ENCODE results near the gene BRAF. TPM values are rescaled to one million over a fixed set of nuclear protein-coding genes. Genes with fewer than 3 reads are reported as not detected.
A peak's percentile ranks its signal among the peaks of the same experiment; 100 is the strongest.

Gene BRAF
- total RNA-seq, 3 donors from 2014 or later, result 25.5 to 44.2 (median 29.2) TPM

GRCh38 chr7:140674899-140675701 is 249.6 kb downstream of the BRAF start:
- Histone ChIP-seq H3K4me3 (no peak overlapping the region), H3K36me3 (ENCODE audit: low read depth) (no peaks in the 10 kb centered on the region), H3K4me1 (ENCODE audit: low read depth) (peaks cover 24% of the 10 kb centered on the region), H3K9me3 (no peaks in the 10 kb centered on the region)
- intact Hi-C loops (cut with DNase I, micrococcal nuclease), result no loop called here
- no peak for TF ChIP-seq CTCF (IDR thresholded peaks at IDR 0.05)
- DNase-seq (peak in 2 of 3 donors; percentile 18 to 50), ATAC-seq (peak; percentile 7)

DNA sequence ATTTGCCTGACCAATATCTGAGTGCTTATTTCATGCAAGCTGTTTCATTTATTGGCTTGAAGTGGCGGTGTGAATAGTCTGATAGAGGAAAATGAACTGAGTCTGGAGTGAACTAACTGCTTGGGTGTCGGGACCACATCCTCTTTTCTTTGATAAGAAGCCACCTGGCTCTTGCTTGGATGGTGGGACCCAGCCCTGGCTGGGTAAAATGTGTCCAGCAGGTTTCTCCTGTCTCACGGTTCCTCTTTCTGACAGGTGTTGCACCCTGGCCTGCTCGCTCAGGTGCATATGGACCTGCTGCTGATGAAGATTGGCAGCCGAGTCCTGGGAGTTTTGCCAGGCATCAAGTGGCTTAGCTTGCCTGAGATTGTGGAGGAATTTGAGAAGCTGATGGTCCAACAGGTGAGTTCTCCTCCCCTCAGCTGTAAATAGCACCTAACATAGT is 250.4 kb downstream of the BRAF start:
- H3K36me3 ChIP-seq (ENCODE audit: low read depth), result no peaks in the 10 kb centered on the region
- no peaks in the 10 kb centered on the region for H3K9me3 ChIP-seq
- no peak overlapping the region for H3K4me3 ChIP-seq
- ATAC-seq, result peak; percentile 15
- DNase-seq, result peak; percentile 42 to 65 (median 45)
- H3K4me1 ChIP-seq (ENCODE audit: low read depth), result peaks cover 24% of the 10 kb centered on the region
- TF ChIP-seq CTCF (IDR thresholded peaks at IDR 0.05), result no peak
- intact Hi-C loops (cut with DNase I, micrococcal nuclease), result no loop called here

- no peak for TF ChIP-seq CTCF (IDR thresholded peaks at IDR 0.05)
- ATAC-seq, result peak; percentile 27
Measured at GRCh38 chr7:140673774-140674155, 251.0 kb downstream of the BRAF start.

DNA sequence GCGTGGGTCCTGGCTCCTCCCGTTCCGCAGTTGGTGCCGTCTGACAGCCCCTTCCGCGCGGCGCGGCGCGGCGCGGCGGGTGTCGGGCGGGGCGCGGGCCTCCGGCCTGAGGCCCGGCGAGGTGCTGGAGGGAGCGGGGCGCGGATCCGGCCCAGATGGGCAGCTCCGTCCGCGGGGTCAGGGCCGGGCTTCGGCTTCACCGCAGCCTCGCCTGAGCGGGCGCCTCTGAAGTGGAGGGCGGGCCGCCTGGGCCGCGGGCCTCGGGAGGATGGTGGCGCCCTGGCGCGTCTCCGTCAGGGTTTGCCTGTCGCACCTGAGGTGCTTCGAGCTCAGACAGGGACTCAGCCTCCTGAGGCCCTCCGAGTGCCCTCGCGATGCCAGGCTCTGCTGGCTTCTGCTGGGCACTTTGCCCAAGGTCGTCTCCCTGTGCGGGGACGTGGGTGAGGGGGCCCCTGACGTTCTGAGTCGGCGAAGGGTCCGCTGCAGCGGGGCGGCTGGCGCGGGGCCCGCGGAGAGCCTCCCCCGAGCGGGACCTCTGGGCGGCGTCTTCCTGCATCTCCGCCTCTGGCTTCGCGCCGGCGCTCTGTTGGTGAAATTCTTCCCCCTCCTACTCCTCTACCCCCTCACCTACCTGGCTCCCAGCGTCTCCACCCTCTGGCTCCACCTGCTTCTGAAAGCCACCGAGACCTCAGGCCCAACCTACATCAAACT is 251.5 kb downstream of the BRAF start:
- TF ChIP-seq CTCF (IDR thresholded peaks at IDR 0.05), result no peak
- Histone ChIP-seq H3K9me3 (no peaks in the 10 kb centered on the region), H3K4me1 (ENCODE audit: low read depth) (peaks cover 24% of the 10 kb centered on the region), H3K36me3 (ENCODE audit: low read depth) (no peaks in the 10 kb centered on the region), H3K4me3 (peak overlapping the region; percentile 39)
- intact Hi-C loops (cut with DNase I, micrococcal nuclease), result no loop called here
- DNase-seq (peak; percentile 84 to 87 (median 86)), ATAC-seq (peak; percentile 84)

More at GRCh38 chr7:140673774-140674155, 251.0 kb downstream of the BRAF start:
- intact Hi-C loops (cut with DNase I, micrococcal nuclease), result no loop called here
- Histone ChIP-seq H3K9me3 (no peaks in the 10 kb centered on the region), H3K4me3 (peak overlapping the region; percentile 39), H3K36me3 (ENCODE audit: low read depth) (no peaks in the 10 kb centered on the region), H3K4me1 (ENCODE audit: low read depth) (peaks cover 24% of the 10 kb centered on the region)
- no peak for DNase-seq

DNA sequence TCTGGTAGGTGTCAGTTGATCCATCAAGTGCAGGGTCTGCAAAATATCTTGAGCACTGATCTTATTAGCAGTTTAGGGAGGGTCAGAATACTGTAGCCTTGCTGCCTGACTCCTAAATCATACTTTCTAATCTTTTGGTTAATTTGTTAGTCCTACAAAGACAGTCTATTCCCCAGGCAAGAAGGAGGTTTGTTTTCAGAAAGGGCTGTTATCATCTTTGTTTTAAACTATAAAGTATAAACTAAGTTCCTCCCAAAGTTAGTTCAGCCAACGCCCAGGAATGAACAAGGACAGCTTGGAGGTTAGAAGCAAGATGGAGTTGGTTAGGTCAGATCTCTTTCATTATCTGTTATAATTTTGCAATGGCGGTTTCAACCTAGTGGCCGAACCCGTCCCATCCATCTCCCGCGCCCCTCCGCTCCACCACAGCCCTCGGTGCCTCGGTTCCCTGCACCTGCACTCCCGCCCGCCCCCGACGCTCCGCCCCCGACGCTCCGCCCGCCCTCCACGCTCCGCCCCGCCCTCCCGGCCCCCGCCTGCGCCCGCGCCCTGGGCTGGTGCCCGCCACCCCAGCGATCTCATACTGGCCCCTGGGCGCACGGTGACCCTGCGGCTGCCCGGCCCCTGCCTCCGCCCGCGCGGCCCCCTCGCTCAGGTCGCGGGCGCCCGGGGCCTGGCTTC is 252.2 kb downstream of the BRAF start, which contains the start of gene ADCK2:
TSS of gene ADCK2 (plus strand) at position 564 of the 681 bp plus-strand sequence. CDS start 386 bp downstream, outside the sequence.
- ATAC-seq (peak; percentile 80), DNase-seq (peak; percentile 81 to 87 (median 81))
- Histone ChIP-seq H3K4me3 (peak within 1 kb of the TSS; percentile 39), H3K36me3 (ENCODE audit: low read depth) (no peaks in the 10 kb centered on the region), H3K4me1 (ENCODE audit: low read depth) (peaks cover 24% of the 10 kb centered on the region), H3K9me3 (no peaks in the 10 kb centered on the region)
- TF ChIP-seq CTCF (IDR thresholded peaks at IDR 0.05), result no peak
- intact Hi-C loops (cut with DNase I, micrococcal nuclease), result no loop called here

Measured in mucosa of descending colon (tissue), 3 donors.